Breast epithelium (tissue), 3 donors: ENCODE data around the gene JSRP1.

ENCODE experiments used
- POLR2A ChIP-seq: fragments of 450-650 bp; IDR thresholded peaks from one replicate; pipeline ENCODE4 v1.6.1; 2016; ENCODE audit warnings: antibody characterized with exemption, mild to moderate bottlenecking, moderate library complexity
- POLR2AphosphoS5 ChIP-seq, 3 donors: sonication (generic); formaldehyde crosslinking; IDR thresholded peaks; one replicate each; pipeline ENCODE4 v1.6.1; 2017; ENCODE audit warnings: antibody characterized with exemption in 3 of 3
- TF ChIP-seq, protein P1 (sequence below), 3 donors: fragments of 450-650 bp; IDR thresholded peaks; one replicate each; pipeline ENCODE4 v1.5.1; 2016 to 2017; ENCODE audit warnings: antibody characterized with exemption in 3 of 3, mild to moderate bottlenecking in 3 of 3, moderate library complexity in 3 of 3

DNA sequence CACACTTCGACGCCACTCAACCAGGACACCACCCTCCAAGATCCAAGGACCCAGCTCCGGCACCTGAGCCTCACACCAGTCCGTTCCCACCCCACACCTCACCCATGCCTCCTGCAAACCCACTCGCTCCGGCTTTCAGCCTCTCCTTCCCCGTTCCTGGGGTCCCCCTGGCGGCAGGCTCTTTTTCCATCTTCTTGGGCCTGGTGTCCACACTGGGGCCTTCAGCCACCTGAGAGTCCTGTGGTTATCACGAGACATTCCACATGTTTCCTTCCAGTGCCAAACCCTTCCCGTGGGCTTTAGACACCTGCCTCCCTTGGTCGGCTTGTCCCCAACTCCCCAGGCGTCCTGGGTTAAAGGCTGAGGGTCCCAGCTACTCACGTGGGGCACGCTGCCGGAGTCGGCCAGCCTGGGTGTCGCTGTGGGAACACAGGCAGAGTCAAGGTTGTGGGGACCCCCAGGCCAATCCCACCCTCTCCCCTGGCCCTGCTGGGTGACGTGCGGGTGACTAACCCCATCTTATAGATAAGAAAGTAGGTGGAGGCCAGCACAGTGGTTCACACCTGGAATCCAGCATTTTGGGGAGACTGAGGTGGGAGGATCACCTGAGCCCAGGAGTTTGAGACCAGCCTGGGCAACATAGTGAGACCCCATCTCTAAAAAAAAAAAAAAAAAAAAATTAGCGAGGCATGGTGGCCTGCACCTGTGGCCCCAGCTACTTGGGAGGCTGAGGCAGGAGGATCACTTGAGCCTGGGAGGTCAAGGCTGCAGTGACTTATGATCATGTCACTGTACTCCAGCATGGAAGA is 1.9 kb downstream of the JSRP1 start:
- TF ChIP-seq, protein P1, sequence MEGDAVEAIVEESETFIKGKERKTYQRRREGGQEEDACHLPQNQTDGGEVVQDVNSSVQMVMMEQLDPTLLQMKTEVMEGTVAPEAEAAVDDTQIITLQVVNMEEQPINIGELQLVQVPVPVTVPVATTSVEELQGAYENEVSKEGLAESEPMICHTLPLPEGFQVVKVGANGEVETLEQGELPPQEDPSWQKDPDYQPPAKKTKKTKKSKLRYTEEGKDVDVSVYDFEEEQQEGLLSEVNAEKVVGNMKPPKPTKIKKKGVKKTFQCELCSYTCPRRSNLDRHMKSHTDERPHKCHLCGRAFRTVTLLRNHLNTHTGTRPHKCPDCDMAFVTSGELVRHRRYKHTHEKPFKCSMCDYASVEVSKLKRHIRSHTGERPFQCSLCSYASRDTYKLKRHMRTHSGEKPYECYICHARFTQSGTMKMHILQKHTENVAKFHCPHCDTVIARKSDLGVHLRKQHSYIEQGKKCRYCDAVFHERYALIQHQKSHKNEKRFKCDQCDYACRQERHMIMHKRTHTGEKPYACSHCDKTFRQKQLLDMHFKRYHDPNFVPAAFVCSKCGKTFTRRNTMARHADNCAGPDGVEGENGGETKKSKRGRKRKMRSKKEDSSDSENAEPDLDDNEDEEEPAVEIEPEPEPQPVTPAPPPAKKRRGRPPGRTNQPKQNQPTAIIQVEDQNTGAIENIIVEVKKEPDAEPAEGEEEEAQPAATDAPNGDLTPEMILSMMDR (IDR thresholded peaks at IDR 0.05) = no peak
- no peak for TF ChIP-seq POLR2AphosphoS5 (IDR thresholded peaks at IDR 0.05)
- TF ChIP-seq POLR2A = no peak
